Osteocyte (in vitro differentiated cells): ENCODE measurements around the gene MAP7. TPM values are rescaled to one million over a fixed set of nuclear protein-coding genes. Genes with fewer than 3 reads are reported as not detected.
A peak's percentile ranks its signal among the peaks of the same experiment; 100 is the strongest.
"Not testable (repeated sequence)": the region's sequence is repeated elsewhere in the genome, so short reads cannot be mapped to it uniquely, and the experiment has no call there.

Experiments used
- DNase-seq: peaks from one replicate; pipeline ENCODE4 v3.0.0; 2021; ENCODE audit warnings: mixed read lengths; ENCODE audit not compliant: unreplicated experiment; ENCODE audit errors: extremely low spot score
- H3K27ac Mint-ChIP-seq: one replicate; pipeline ENCODE4 v1.8.0; 2021; ENCODE audit warnings: mild to moderate bottlenecking, mixed read lengths; ENCODE audit not compliant: unreplicated experiment
- H3K27me3 Mint-ChIP-seq: one replicate; pipeline ENCODE4 v1.8.0; 2021; ENCODE audit warnings: mixed read lengths; ENCODE audit not compliant: unreplicated experiment
- H3K36me3 Mint-ChIP-seq: one replicate; pipeline ENCODE4 v1.8.0; 2021; ENCODE audit warnings: mixed read lengths; ENCODE audit not compliant: unreplicated experiment
- H3K4me1 Mint-ChIP-seq: one replicate; pipeline ENCODE4 v1.8.0; 2021; ENCODE audit warnings: mixed read lengths; ENCODE audit not compliant: unreplicated experiment
- H3K4me3 Mint-ChIP-seq: one replicate; pipeline ENCODE4 v1.8.0; 2021; ENCODE audit warnings: mild to moderate bottlenecking, moderate library complexity, mixed read lengths; ENCODE audit not compliant: unreplicated experiment
- H3K9me3 Mint-ChIP-seq: one replicate; pipeline ENCODE4 v1.8.0; 2021; ENCODE audit warnings: mixed read lengths; ENCODE audit not compliant: unreplicated experiment
- total RNA-seq: library from RNA; stranded (reverse); gene quantifications from 2 replicates; pipeline ENCODE4 v1.2.1, GENCODE V29; 2021
- TF ChIP-seq, protein P1 (sequence below): fragments of 200-600 bp; sonication (generic); IDR thresholded peaks from 2 replicates; pipeline ENCODE4 v1.5.0; 2021; ENCODE audit warnings: antibody characterized with exemption, mild to moderate bottlenecking, moderate library complexity

Gene MAP7
- total RNA-seq, 1 donor from 2014 or later = 0.38 TPM

- H3K4me3 Mint-ChIP-seq = no peak overlapping the region
- no peak for DNase-seq
- peaks cover 3% of the 10 kb centered on the region for H3K36me3 Mint-ChIP-seq
- H3K27ac Mint-ChIP-seq = peak overlapping the region; percentile 76
- H3K9me3 Mint-ChIP-seq = no peaks in the 10 kb centered on the region
- TF ChIP-seq, protein P1, sequence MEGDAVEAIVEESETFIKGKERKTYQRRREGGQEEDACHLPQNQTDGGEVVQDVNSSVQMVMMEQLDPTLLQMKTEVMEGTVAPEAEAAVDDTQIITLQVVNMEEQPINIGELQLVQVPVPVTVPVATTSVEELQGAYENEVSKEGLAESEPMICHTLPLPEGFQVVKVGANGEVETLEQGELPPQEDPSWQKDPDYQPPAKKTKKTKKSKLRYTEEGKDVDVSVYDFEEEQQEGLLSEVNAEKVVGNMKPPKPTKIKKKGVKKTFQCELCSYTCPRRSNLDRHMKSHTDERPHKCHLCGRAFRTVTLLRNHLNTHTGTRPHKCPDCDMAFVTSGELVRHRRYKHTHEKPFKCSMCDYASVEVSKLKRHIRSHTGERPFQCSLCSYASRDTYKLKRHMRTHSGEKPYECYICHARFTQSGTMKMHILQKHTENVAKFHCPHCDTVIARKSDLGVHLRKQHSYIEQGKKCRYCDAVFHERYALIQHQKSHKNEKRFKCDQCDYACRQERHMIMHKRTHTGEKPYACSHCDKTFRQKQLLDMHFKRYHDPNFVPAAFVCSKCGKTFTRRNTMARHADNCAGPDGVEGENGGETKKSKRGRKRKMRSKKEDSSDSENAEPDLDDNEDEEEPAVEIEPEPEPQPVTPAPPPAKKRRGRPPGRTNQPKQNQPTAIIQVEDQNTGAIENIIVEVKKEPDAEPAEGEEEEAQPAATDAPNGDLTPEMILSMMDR = no peak
- H3K4me1 Mint-ChIP-seq = peaks cover 16% of the 10 kb centered on the region
- H3K27me3 Mint-ChIP-seq = no peaks in the 10 kb centered on the region
These were observed 36.1 kb upstream of the MAP7 start for GRCh38 chr6:136586295-136586694.

DNA sequence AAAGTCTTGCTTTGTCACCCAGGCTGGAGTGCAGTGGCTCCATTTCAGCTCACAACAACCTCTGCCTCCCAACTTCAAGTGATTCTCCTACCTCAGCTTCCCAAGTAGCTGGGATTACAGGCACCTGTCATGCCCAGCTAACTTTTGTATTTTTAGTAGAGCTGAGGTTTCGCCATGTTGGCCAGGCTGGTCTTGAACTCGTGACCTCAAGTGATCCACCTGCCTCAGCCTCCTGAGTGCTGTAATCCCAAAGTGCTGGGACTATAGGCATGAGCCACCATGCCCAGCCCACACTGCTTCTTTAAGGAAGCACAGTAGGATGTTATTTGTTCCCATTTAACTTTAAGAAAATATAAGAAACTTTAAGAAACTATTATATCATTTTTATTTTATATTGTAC is 35.3 kb upstream of the MAP7 start:
- H3K27me3 Mint-ChIP-seq, H3K9me3 Mint-ChIP-seq, H3K4me3 Mint-ChIP-seq, H3K36me3 Mint-ChIP-seq, H3K27ac Mint-ChIP-seq, DNase-seq: not testable (repeated sequence)
- H3K4me1 Mint-ChIP-seq = peaks cover 16% of the 10 kb centered on the region

DNA sequence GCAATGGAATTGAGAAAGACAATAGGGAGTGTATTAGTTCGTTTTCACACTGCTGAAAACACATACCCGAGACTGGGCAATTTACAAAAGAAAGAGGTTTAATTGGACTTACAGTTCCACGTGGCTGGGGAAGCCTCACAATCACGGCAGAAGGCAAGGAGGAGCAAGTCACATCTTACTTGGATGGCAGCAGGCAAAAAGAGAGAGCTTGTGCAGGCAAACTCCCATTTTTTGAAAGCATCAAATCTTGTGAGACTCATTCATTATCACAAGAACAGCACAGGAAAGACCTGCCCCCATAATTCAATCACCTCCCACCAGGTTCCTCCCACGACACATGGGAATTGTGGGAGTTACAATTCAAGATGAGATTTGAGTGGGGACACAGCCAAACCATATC is 34.1 kb upstream of the MAP7 start:
- H3K4me3 Mint-ChIP-seq, H3K27ac Mint-ChIP-seq, H3K36me3 Mint-ChIP-seq, H3K27me3 Mint-ChIP-seq, DNase-seq, H3K9me3 Mint-ChIP-seq: not testable (repeated sequence)
- peaks cover 16% of the 10 kb centered on the region for H3K4me1 Mint-ChIP-seq

DNA sequence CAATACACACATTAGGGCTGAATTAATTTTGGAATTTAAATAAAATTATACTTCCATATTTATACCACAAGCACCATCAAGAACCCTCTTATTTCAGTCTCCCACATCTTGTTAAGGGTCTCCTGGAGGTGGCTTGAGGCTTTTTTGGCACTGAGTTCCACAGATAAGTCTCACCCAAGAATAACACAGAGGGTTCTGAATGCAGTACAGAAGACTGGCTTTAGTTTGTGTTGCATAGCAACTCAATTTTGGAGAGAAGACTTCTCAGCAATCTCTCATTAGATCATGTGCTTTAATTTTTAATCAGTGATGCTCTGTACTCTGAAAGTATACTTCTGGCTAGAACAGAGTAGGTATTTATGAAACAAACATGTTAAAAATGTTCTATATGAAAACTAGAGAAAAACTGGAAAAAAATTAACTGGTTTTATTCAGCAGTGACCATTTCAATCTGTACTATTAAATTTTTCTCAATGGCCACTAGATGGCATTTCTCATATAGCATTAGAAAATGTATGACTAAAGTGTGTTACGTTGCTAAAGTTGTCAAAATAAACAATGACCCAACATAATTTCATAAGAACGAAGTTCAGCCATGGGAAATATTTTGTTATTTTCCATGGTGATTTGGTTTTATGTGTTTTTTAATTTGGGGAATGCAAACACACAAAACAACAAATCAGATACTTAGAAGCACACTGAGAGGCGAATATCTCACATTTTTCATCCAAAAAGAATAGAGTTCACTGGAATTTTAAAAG is 32.7 kb upstream of the MAP7 start:
- Mint-ChIP-seq H3K4me1 (peaks cover 16% of the 10 kb centered on the region), H3K27ac (peak overlapping the region; percentile 67), H3K4me3 (no peak overlapping the region), H3K36me3 (no peaks in the 10 kb centered on the region), H3K27me3 (no peaks in the 10 kb centered on the region), H3K9me3 (no peaks in the 10 kb centered on the region)
- no peak for DNase-seq
- TF ChIP-seq, protein P1 = peak; percentile 66

GRCh38 chr6:136579800-136580199 is 29.6 kb upstream of the MAP7 start:
- H3K4me3 Mint-ChIP-seq = no peak overlapping the region
- H3K36me3 Mint-ChIP-seq = no peaks in the 10 kb centered on the region
- no peak for DNase-seq
- H3K9me3 Mint-ChIP-seq = no peaks in the 10 kb centered on the region
- H3K4me1 Mint-ChIP-seq = peaks cover 4% of the 10 kb centered on the region
- no peaks in the 10 kb centered on the region for H3K27me3 Mint-ChIP-seq
- TF ChIP-seq, protein P1 = no peak
- no peak overlapping the region for H3K27ac Mint-ChIP-seq

GRCh38 chr6:136576821-136577220 is 26.6 kb upstream of the MAP7 start:
- Mint-ChIP-seq H3K4me1 (no peaks in the 10 kb centered on the region), H3K36me3 (no peaks in the 10 kb centered on the region), H3K9me3 (peaks cover 2% of the 10 kb centered on the region), H3K27me3 (no peaks in the 10 kb centered on the region), H3K4me3 (no peak overlapping the region), H3K27ac (no peak overlapping the region)
- no peak for DNase-seq
- TF ChIP-seq, protein P1 = no peak
